Chondrocyte (in vitro differentiated cells): ENCODE results near the gene TTLL5. TPM values are rescaled to one million over a fixed set of nuclear protein-coding genes. Genes with fewer than 3 reads are reported as not detected.

ENCODE experiments used
- DNase-seq: peaks from one replicate; pipeline ENCODE4 v3.0.0; 2021; ENCODE audit warnings: mixed read lengths, low spot score
- H3K27ac Mint-ChIP-seq: one replicate; pipeline ENCODE4 v1.8.0; 2021; ENCODE audit warnings: mild to moderate bottlenecking, moderate library complexity, mixed read lengths; ENCODE audit not compliant: unreplicated experiment
- H3K27me3 Mint-ChIP-seq: 2 replicates; pipeline ENCODE4 v1.8.0; 2021; ENCODE audit warnings: low read depth, mixed read lengths
- H3K36me3 Mint-ChIP-seq: 2 replicates; pipeline ENCODE4 v1.8.0; 2021; ENCODE audit warnings: low read depth, mixed read lengths
- H3K4me1 Mint-ChIP-seq: 2 replicates; pipeline ENCODE4 v1.8.0; 2021; ENCODE audit warnings: low read depth, mild to moderate bottlenecking, mixed read lengths
- H3K4me3 Mint-ChIP-seq: one replicate; pipeline ENCODE4 v1.8.0; 2021; ENCODE audit warnings: mild to moderate bottlenecking, moderate library complexity, mixed read lengths; ENCODE audit not compliant: unreplicated experiment
- H3K9me3 Mint-ChIP-seq: 2 replicates; pipeline ENCODE4 v1.8.0; 2021; ENCODE audit warnings: low read depth, mixed read lengths
- total RNA-seq: library from RNA; stranded (reverse); gene quantifications from 3 replicates; pipeline ENCODE4 v1.2.1, GENCODE V29; 2021
- TF ChIP-seq, protein P1 (sequence below): fragments of 200-600 bp; sonication (generic); IDR thresholded peaks from 2 replicates; pipeline ENCODE4 v1.5.0; 2021; ENCODE audit warnings: antibody characterized with exemption, mild to moderate bottlenecking, moderate library complexity

TTLL5 gene
- total RNA-seq, 1 donor from 2014 or later = 22.1 TPM

DNA sequence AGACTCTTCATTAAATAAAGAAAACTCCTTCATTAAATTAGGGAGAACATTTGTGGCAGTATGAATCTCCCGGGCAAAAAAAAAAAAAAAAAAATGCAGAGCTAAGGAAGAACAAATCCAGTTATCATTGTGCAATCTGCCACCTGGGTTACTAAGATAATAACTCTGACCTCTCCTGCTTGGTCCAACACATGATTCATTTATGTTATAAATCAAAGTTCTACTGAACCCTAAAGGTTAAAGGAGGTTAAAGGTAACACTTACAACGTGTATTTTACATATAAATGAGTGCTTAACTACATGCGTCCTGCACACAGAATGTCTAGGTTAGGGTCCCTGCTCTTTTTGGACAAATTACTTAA is 316.5 kb downstream of the TTLL5 start:
- Mint-ChIP-seq H3K36me3 (peaks cover 14% of the 10 kb centered on the region), H3K27ac (peak overlapping the region; percentile 61), H3K27me3 (no peaks in the 10 kb centered on the region), H3K4me3 (peak overlapping the region; percentile 80), H3K4me1 (peaks cover 80% of the 10 kb centered on the region), H3K9me3 (no peaks in the 10 kb centered on the region)
- TF ChIP-seq, protein P1, sequence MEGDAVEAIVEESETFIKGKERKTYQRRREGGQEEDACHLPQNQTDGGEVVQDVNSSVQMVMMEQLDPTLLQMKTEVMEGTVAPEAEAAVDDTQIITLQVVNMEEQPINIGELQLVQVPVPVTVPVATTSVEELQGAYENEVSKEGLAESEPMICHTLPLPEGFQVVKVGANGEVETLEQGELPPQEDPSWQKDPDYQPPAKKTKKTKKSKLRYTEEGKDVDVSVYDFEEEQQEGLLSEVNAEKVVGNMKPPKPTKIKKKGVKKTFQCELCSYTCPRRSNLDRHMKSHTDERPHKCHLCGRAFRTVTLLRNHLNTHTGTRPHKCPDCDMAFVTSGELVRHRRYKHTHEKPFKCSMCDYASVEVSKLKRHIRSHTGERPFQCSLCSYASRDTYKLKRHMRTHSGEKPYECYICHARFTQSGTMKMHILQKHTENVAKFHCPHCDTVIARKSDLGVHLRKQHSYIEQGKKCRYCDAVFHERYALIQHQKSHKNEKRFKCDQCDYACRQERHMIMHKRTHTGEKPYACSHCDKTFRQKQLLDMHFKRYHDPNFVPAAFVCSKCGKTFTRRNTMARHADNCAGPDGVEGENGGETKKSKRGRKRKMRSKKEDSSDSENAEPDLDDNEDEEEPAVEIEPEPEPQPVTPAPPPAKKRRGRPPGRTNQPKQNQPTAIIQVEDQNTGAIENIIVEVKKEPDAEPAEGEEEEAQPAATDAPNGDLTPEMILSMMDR = no peak
- no peak for DNase-seq

DNA sequence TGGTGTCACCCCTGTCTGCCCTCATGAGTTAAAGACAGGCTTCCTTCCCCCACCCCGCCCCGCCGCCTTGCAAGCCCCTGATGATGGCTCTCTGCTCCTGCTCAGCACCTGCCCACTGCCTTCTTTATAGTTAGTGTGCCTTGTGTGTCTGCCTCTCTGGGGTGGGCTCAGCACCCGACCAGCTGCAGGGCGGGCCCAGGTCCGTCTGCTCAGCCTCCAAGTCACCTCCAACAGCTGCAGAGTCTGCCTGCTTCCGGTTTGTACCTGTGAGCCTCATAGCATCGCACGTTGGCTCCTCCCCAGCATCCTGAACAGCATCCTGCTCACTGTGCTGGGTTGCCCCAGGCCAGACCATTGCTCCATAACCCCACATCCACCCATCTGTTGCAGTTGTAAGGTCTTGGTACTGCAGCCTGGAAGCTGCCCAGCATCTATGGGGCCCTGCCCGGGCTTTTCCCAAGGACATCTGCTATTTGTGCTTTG is 317.2 kb downstream of the TTLL5 start:
- H3K4me3 Mint-ChIP-seq = peak overlapping the region; percentile 80
- peaks cover 77% of the 10 kb centered on the region for H3K4me1 Mint-ChIP-seq
- no peaks in the 10 kb centered on the region for H3K9me3 Mint-ChIP-seq
- DNase-seq = no peak
- H3K36me3 Mint-ChIP-seq = peaks cover 11% of the 10 kb centered on the region
- TF ChIP-seq, protein P1 = no peak
- no peak overlapping the region for H3K27ac Mint-ChIP-seq
- H3K27me3 Mint-ChIP-seq = no peaks in the 10 kb centered on the region

DNA sequence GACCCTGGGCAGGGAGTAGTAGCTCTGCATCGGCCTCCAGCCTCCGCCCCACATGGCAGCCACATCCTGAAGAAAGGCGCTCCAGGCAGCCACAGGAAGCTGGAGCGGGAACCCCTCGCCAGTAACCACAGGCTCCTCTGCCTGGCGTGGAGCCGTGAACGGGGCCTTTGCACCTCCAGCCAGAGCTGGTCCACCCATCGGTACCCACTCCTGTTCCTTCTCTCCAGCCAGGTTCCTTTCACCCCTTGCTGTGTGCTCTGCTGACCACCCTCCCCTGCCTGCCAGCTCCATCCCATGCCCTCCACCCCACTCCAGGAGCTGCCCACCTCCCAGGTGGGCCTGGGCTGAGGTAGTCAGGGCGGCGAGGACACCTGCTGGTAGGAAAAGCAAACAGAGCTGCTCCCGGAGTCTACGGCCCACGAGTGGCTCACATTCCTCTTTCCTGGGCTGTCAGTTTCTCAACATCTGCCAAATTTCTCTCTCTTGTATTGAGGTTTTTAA is 318.1 kb downstream of the TTLL5 start:
- peak overlapping the region; percentile 80 for H3K4me3 Mint-ChIP-seq
- DNase-seq = no peak
- TF ChIP-seq, protein P1 = peak; percentile 89
- no peaks in the 10 kb centered on the region for H3K27me3 Mint-ChIP-seq
- H3K27ac Mint-ChIP-seq = peak overlapping the region; percentile 85
- peaks cover 72% of the 10 kb centered on the region for H3K4me1 Mint-ChIP-seq
- H3K9me3 Mint-ChIP-seq = no peaks in the 10 kb centered on the region
- H3K36me3 Mint-ChIP-seq = peaks cover 9% of the 10 kb centered on the region

DNA sequence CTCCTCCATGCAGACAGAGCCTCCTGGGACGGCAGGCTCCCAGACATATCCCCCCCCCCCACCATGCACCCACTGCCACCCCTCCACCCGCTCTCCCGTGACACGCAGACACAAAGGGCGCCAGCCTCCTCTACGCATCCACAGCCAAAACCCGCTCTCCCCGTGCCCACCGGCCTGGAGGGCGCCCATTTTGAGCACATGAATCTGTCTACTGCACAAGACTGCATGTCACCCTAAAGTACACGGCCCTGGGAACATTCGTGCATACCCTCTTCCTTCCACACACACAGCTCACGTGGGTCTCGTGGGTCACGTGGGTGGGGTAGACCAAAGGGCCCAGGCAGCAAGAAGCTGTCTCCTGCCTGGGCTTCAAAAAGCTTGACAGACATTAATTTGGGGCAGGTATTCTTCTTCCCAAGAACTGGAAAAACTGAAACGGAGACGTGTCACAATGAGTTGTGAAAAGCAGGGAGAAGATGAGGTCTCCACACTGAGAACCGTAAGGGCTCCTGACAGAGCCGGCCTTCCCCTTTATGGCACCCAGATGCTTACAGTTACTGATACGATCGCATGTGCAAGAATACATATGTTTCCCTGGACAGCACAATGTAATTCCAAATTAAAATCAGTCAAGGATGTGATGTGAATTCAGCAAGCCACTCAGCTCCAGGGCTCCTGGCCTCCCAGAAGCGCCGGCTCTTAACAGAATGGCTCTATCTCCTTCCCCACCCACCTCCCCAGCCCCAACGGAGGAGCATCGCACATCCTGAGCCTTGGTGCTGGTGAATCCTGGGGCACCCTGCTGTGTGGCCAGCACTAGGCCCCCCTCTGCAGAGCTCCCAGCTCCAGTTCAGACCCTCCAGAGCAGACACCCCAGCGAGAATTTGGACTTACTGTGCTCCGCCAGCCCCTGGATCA is 318.9 kb downstream of the TTLL5 start:
- TF ChIP-seq, protein P1 = no peak
- peak overlapping the region; percentile 85 for H3K27ac Mint-ChIP-seq
- H3K9me3 Mint-ChIP-seq = no peaks in the 10 kb centered on the region
- H3K27me3 Mint-ChIP-seq = no peaks in the 10 kb centered on the region
- H3K4me3 Mint-ChIP-seq = peak overlapping the region; percentile 80
- DNase-seq = no peak
- H3K4me1 Mint-ChIP-seq = peaks cover 71% of the 10 kb centered on the region
- H3K36me3 Mint-ChIP-seq = peaks cover 9% of the 10 kb centered on the region

DNA sequence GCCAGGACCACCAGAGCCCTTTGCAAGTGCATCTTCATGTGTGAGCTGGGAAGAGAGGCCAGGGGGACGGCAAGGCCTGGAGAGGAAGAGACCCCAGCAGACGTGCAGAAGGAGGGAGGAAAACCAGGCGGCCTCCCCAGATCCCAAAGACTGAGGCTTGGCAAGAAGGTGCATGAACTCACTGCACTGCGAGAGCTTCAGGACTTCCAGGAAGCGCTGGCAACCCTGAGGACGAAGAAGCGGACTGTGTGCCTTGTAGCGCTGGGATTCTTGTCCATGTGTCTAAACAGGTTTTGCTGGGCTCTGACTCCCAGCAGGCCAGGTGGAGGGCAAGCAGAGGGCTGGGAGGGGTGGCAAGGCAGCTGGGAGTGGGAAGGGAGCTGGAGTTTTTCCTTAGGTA is 319.8 kb downstream of the TTLL5 start:
- H3K9me3 Mint-ChIP-seq = no peaks in the 10 kb centered on the region
- TF ChIP-seq, protein P1 = no peak
- peaks cover 72% of the 10 kb centered on the region for H3K4me1 Mint-ChIP-seq
- H3K27ac Mint-ChIP-seq = peak overlapping the region; percentile 97
- H3K36me3 Mint-ChIP-seq = peaks cover 6% of the 10 kb centered on the region
- H3K4me3 Mint-ChIP-seq = peak overlapping the region; percentile 80
- no peak for DNase-seq
- H3K27me3 Mint-ChIP-seq = no peaks in the 10 kb centered on the region
